ENCODE measurements around the gene NPRL2.

NPRL2 gene

DNA sequence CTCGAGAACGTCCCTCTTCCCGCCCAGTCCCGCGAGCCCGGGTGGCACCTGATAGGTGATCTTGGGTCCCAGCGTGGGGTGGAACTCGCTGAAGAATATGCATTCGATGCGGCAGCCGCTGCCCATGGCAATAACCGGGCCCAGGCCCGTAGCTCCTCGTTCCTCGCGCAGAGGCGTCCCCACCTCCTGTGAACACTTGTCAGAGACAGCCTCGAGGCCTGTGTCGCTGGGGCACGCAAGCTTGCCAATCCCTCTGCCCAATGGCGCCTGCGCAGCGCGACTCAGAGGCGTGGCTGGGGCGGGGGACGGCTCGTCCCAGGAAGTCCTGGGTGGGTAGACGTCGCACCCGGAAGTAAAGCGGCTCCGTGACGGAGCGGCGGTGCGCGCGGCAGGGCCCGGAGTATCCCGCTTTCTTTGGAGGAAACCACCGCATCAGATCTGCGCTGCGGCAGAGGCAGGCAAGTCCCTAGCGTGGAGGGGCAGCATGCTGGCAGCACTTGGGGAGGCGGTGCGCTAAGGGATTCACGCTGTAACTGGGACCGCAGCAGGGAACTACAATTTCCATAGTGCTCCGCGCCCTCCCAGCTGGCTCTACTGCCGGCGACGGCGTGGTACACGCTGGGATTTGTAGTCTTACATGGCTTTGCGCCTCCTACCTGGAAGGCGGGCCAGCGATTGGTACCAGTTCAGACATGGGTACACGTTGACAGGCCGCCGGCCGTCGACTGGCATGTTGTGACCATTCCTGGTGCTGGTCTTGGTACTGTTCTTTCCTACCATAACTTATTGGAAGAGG lies at the start of gene NPRL2, which contains the start of gene CYB561D2:
Gene NPRL2 (minus strand): TSS at position 249 of the 796 bp plus-strand sequence. CDS start 123 bp downstream, at position 126.
Gene CYB561D2 (plus strand): TSS at position 336 of the 796 bp plus-strand sequence. CDS start 572 bp downstream, outside the sequence.
- DNase-seq: peak; percentile 65

DNA sequence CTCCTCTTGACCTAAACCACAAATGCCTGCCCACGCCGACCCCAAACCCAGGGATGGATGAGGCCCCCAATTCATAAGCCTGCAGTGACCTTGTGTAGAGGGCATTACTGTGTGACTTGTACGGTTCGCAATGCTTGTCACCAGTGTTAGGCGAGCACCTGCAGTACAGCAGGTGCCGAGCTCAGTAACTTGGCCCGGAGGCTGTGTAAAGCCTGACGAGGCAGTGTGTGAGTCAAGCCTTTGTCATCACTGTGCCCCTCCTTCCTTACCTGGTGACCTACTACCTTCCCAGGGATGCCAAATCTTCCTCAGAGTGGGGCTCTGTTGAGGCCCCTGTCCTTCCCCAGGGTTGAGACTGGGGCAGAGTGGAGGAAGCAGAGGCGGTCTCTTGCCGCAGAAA lies 45.9 kb upstream of the NPRL2 start:
- no peak for DNase-seq

GRCh38 chr3:50395070-50395860 lies 44.7 kb upstream of the NPRL2 start:
- DNase-seq: no peak

DNA sequence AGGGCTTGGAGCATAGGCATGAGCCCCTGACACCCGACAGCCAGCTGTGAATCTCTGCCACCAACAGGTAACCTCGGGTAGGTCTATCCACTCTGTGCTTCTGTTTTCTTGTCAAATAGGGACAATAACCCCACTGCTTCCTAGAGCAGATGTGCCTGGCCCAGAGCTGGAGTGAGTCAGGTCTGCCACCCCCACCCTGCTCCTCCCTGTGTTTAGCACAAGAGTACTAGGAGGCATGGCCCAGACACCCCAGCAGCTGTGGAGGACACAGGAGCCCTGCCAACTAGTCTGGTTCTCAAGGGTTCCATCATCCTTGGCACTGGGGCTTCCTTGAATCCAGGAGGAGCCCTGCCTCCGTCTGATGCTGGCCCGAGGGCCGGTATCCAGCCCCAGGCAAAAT lies 42.5 kb upstream of the NPRL2 start:
- DNase-seq: no peak

- DNase-seq: no peak
These were observed 41.6 kb upstream of the NPRL2 start for GRCh38 chr3:50392101-50392715.

GRCh38 chr3:50390508-50391224 lies 40.1 kb upstream of the NPRL2 start:
- DNase-seq: no peak

GRCh38 chr3:50389414-50389767 lies 38.8 kb upstream of the NPRL2 start:
- no peak for DNase-seq

DNA sequence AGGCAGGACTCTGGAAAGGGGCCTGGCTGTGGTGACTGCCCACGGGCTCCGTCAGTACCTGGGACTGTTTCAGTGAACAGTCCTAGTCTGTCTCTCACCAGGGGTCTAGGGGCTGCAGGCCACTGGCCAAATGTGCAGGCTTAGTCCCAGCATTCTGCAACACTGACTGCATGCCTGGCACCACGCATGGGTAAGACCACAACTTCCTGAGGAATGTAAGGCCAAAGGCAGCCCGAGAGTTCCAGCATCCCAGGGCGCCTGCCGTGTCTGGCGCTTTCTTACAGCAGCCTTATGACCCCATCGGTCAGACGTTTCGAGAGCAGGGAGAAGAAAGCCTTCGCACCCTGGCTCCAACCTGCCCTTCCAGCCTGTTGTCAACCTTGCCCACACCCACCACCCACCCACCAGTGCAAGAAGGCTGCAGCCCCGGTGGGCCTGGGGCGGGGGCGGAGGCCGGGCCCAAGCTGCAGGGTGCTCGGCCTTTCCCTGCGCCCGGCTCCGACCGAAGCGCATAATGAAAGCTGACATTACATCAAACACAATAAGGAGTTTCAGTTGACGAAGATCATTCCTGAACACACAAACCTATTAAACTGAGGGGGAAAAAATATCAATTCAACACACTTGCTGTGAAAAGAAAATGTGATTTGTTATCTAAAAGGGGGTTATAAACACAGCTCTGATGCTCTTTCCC lies 38.3 kb upstream of the NPRL2 start:
- no peak for DNase-seq

DNA sequence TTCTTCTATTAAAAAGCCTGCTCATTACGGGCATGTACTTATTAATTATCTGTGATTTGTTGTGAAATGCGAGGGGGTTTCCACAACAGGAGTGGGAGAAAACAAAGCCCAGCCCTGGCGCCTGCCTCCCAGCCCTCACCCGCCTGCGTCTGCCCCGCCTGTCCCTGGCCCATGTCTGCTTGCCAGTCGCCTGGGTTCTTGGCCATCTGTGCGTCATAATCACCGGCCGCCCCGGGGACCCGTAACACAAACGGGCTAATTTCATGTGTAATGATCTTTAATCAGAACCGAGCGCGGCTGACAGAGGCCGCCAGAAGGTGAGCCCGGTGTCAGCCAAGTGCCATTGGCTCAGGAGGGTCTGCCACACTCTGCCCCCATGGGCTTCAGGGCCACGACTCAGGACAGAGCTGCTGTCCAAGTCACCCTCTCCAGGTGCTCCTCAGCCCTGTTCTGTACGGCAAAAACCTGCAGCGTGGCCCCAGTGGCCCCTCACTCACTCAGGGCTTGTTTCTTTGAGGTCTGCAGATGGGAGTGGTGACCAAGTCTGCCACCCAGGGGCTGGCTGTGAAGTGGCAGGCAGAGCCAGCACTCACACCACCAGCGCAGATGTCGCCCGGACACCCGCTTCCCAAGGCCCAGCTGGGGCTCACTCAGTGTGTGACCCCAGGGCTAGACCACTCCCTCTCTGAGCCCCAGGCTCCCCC lies 37.6 kb upstream of the NPRL2 start:
- DNase-seq: no peak

DNA sequence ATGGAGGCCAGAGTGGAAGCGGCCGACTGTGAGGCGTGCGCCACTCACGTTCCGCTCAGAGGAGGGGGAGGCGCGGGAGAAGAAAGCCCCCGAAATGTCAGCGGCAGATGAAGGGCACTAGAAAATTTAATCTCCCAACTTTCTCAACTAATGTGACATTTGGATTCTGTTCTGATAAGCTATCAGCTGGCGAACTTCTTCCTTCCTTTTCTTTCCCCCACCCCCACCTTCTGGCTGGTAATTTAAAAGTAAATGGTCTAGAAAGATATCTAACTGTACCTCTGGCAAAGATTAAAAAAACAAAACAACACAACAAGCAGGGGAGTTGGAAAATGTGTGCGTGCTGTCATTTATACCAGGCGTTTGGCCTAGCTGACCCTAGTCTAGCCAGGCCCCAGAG lies 35.2 kb upstream of the NPRL2 start:
- no peak for DNase-seq

GRCh38 chr3:50383750-50384149 lies 33.2 kb upstream of the NPRL2 start:
- no peak for DNase-seq

- DNase-seq: no peak
These were observed 32.1 kb upstream of the NPRL2 start for GRCh38 chr3:50382722-50383121.

- no peak for DNase-seq
These were observed 30.8 kb upstream of the NPRL2 start for GRCh38 chr3:50381383-50381782.

DNA sequence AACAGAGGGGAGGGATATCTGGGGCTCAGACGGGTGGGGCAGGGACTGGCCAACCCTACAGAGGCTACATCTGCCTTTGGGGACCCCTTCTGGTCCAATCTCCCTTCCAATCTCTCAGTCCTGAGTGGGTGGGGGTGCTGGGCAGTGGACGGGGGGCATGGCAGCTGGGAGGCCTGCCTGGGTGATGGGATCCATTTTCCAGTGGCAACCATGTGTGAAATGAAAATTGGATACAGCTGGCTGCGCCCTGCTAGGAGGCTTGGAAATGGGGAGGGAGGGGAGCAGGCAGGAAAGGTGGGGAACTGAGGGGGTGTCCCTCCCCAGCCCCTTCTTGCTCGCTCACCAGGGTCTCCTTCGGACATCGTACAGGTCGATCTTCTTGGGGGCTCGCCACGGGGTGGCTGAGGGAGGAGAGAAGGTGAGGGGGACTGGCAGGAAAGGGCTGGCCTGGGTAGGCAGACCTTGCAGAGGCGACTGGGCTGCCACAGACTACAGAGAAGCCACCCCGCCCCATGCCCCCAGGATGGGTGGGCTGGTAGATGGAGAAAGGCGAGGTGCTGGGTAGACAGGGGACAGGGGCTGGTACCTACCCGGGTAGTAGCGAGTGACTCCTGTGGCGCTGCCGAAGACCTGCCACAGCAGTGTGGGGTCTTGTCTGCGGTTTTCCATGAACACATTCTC lies 30.0 kb upstream of the NPRL2 start:
- no peak for DNase-seq

DNA sequence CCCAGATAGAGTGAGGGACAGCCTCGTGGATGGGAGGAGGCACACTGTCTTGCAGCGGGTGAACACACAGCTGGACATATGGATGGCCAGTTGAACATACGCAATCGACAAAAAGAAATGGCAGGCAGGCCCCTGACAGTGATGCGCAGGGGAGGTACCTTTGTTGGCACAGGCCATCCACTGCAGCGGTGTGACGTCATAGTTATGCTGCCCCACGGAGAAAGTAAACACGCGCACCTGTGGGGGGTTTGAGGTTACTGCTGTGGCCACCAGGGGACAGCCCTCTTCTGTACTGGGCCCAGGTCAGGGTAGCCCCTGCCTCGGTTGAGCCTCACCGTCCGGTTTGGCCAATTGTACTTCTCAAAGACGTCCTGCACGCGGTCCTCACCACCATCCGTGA lies 28.2 kb upstream of the NPRL2 start:
- DNase-seq: no peak

DNA sequence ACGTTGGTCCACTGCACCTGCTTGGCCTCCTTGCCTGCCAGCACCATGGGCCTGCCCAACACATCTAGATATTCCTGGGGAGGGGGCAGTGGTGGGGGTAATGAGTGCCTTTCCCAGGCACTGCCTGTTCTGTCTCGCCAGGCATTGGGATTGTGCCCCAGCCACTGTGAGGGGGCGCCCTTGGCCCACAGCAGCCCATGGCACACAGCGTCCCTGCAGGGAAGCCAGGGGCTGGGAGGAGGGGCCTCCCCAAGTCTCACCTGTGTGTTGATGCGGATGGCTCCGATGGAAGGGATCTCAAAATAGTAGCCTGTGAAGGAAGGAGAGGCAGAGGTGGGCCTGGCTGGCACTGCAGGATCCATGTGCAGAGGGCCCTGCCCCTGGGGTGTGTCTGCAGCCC lies 27.4 kb upstream of the NPRL2 start:
- no peak for DNase-seq

DNA sequence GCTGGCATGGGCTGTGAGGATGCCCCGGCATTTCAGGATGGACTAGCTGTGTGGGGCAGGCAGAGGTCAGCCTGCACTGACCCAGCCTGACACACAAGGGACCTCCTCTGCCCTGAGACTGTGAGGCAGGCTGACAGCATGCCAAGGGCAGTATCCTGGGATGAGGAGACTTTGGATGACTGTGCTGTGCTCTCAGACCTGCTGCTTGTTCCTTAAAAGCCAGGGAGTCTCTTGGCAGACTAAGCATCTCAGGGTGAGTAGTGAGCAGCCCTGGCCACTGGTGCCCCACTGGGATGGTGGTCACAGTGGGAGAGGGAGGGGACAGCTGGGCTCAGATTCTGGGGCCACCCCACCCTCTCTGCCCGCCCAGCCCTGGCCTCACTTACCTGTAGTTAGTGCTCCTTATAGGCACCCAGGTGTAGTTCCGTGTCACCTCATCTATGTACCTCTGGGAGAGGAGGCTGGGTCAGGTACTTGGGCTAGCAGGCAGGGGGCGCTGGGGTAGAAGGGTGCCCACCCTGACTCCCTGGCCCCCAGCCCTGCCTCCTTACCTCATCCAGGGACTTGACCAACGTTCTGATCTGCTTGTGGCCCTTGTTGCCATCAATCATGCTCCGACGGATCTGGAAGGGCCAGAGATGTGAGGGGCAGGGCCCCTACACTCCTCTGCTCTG lies 24.8 kb upstream of the NPRL2 start:
- no peak for DNase-seq

DNA sequence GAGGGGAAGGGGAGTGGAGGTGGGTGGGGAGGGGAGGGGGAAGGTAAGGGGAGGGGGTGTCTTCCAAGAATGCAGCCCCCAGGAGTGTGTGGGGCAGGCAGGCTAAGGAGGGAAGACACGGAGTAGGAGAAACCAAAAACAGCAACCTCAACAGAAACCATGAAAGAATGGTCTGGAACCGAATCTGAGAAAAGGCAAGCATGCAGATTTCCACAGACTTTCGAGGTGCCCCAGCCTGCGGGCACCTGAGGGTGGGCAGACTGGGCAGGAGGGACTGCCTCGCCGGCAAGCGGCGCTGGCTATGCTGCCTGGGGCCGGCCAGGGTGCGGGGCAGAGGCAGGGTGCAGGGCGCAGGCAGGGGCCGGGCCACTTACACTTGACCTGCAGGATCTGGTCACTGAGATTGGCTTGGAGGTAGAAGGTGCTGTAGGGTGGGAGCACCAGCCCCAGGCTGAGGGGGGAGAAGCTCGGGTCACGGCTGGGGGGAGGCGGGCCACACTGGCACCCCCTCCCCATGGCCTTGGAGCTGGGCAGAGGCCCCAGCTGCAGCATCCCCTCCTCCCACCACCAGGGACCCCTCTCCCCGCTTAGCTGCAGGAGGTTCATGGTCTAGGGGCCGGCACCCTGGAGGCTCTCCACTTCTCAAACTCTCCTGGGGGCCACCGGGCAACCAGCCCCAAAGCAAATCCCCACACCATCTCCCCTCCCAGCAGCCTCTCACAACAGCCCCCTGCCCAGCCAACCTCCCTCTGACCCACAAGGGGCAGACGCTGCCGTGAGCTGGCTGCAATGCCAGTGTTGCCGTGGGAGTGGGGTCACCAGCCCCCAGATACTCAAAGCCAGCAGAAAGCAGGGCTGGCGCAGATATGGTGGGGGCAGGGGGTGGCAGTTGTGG lies 24.0 kb upstream of the NPRL2 start:
- no peak for DNase-seq
